DMS79 treated with DMSO at 0.1 percent for 48 hours (cell line): ENCODE data around the gene CCDC92.
"Not testable (repeated sequence)": the region's sequence is repeated elsewhere in the genome, so short reads cannot be mapped to it uniquely, and the experiment has no call there.

Experiments
- DNase-seq: peaks from one replicate; lab custom pipeline; 2025; lab: John Stamatoyannopoulos, UW

Gene CCDC92

GRCh38 chr12:123936956-123937706 lies 35.5 kb downstream of the CCDC92 start:
- DNase-seq: no peak

DNA sequence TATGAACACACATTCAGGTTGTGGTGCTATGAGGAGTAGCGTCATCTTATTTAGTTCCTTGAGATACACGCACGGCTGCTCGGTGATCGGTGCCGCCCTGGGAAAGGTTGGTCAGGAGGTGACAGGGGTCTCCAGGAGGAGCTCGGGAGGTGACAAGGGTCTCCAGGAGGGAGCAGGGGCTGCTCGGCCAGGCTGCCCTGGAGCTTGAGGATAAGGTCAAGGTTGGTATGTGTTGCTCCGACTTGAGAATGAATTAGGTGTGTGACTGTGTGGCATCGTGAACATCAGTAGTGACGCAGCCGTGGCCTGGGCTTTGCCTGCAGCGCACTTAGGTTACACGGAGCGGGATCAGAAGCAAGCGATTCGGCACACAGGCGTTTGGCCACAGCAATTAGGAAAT lies 36.2 kb downstream of the CCDC92 start:
- DNase-seq: no peak

GRCh38 chr12:123935956-123936355 lies 36.7 kb downstream of the CCDC92 start:
- DNase-seq: no peak

DNA sequence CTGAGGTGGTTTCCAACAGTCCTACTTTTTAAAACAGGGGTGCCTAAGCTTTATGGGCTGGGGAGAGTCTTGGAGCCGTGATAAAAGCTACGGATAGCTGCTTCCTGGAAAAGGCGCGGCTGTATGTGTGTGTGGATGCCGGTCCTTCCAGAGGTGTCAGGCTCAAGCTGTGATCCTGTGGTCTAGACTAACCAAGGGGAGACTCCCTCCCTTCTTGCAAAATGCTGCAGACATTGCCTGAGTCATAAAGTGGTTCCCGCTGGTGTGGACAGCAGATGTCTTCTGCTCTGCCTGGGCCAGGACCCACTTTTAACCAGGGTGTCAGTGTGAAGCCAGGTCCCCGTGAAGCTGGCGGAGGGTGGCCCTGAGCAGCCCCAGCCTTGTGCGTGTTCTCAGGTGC lies 37.8 kb downstream of the CCDC92 start:
- no peak for DNase-seq

DNA sequence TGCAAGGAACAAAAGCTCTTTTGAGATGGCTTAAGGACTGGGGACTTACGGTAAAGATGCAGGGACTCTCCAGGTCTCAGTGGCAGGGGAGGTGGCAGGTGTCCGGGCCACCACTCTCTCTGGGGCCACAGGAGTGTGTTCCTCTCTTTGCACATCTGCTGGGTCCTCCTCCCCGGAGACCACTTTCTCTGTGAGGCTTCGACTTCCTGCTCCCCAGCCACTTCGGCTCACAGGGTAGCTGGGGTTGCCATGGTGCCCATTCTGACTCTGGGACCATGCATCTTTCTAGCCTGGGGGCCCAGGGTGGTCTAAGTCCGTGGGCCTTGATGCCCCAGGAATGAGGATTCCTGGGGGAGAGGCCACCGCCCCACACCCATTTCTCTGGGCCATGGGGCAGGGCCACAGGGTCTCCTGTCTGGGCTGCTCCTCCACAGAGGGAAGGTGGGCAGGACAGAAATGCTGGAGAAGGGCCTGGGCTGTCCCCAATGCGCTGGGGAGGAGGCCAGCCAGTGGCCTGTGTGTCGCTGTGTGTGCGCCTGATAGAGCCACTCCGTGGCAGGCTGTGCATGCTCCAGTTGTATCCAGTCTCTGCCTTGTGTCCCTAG lies 38.5 kb downstream of the CCDC92 start:
- DNase-seq: no peak

- DNase-seq: no peak
Measured at GRCh38 chr12:123933214-123933613, 39.4 kb downstream of the CCDC92 start.

- peak; percentile 57 for DNase-seq
Measured at GRCh38 chr12:123931686-123932321, 40.8 kb downstream of the CCDC92 start.

DNA sequence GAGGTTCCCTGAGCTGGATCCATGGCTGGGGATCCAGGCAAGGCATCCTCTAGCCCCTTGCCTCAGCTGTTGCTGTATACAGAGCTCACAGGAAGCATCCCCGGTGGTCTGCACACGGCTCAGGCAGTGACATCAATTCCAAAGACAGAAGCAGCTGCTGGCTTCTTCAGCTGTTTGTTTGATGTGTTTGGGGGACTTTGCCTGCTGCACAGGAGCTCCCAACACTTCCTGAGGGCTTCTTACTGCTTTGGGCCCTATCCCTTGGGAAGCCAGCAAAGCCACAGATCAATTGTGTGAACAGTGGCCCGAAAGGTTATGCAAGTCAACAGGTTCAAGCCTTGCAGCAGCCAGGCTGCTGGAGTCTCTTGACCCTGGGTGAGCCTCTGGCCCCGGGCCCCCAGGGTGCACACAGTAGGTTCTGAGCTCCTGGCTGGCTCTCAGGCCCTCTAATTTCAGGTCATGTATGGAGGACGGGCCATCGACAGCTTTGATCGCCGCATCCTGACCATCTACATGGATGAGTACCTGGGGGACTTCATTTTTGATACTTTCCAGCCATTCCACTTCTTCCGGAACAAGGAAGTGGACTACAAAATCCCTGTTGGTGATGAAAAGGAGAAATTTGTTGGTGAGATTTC lies 42.6 kb downstream of the CCDC92 start:
- DNase-seq: no peak

DNA sequence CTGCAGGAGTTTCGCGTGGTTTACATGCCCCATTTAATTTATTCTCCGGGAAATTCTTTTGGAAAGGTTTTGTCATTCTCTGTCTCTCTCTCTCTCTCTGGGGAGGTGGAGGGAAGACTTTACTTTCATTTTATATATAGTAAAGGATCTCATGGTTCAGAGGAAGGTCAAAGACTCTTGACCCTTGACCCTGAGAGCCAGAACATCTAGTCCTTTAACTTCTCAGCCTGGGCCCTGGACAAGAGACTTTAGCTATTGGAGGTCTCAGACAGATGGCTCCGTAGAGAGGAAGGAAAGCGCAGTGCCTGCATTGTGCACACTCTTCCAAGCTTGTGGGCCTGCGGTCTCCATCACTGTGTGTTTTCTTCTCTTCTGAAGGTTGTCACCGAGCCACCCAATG lies 43.7 kb downstream of the CCDC92 start:
- DNase-seq: no peak

- DNase-seq: peak; percentile 67
Measured at GRCh38 chr12:123928274-123928865, 44.3 kb downstream of the CCDC92 start.

GRCh38 chr12:123924539-123924938 lies 48.1 kb downstream of the CCDC92 start:
- DNase-seq: no peak

GRCh38 chr12:123923927-123924326 lies 48.7 kb downstream of the CCDC92 start:
- DNase-seq: no peak

GRCh38 chr12:123923038-123923437 lies 49.6 kb downstream of the CCDC92 start:
- DNase-seq: no peak

DNA sequence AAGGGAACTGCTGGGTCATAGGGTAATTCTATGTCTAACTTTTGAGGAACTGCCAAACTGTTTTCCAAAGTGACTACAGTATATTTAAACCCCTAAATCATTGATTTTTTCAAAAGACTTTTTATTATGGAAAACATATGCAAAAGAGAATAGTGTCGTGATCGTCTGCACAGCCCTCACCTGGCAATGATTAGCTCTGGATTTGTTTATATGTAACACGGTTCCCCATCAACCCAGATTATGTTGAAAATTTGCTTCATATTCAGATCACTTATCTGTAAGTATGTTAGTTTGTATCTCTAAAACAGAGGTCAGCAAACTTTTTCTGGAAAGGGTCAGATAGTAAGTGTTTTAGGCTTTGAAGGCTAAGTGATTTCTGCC lies 52.7 kb downstream of the CCDC92 start:
- DNase-seq: no peak

DNA sequence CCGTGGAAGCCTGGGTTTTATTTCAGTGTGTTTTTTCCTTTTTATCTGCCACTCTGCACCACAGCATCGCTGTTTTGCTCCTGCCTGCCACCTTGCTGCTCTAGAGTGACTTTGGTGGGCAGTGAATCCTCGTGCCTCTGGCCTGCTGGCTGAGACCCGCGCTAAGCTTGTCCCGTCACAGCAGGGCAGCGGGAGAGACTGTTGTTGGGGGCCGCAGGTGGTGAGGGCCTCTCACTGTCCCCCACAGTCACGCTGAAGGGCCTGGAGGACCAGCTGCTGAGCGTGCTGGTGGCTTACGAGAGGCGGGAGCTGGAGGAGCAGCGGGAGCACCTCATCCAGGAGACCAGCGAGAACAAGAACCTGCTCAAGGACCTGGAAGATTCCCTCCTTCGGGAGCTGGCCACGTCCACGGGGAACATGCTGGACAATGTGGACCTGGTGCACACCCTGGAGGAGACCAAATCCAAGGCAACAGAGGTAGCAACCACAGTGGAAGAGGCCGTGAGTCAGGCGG lies 55.2 kb downstream of the CCDC92 start:
- no peak for DNase-seq

DNA sequence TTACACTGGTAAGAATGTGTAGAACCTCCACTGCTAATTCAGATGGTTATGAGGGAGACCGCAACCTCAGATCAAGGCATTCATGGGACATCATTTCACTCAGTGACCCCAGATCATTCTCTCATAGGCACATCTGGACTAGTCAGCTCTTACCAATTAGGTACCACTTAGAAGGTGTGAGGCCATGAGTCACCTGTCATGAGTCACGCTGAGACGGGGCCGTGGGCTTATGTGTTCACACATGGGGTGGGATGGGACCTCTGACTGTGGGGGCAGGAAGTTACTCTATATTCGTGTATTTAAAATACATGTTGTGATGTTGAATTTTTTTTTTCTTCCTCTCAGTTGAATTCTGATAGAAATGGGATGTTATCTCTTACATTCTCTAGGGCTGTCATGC lies 55.9 kb downstream of the CCDC92 start:
- DNase-seq: no peak

DNA sequence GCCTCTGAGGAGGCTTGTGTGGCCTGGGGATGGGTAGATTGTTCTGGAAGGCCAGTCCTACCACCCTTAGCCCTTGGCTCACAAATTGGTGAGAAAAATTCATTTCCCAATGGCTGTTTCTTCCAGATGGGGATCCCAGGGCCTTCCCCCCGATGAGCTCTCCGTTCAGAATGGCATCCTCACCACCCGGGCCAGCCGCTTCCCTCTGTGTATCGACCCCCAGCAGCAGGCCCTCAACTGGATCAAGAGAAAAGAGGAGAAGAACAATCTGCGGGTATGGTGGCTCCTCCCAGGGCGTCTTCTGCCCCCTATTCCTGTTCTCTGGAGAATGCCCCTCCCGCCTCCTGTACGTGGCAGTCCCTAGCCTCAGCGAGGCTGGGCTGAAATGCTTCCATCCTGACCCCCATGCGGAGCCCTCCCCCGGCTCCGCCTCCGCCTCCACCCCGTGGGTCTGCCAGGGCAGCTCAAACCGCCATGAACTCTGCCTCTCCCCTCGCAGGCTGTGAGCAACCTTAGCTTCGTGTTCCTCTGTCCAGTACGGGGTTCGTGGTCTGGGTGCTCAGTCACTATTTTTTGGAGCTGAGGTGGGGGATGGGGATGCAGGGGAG lies 57.8 kb downstream of the CCDC92 start:
- DNase-seq: no peak

DNA sequence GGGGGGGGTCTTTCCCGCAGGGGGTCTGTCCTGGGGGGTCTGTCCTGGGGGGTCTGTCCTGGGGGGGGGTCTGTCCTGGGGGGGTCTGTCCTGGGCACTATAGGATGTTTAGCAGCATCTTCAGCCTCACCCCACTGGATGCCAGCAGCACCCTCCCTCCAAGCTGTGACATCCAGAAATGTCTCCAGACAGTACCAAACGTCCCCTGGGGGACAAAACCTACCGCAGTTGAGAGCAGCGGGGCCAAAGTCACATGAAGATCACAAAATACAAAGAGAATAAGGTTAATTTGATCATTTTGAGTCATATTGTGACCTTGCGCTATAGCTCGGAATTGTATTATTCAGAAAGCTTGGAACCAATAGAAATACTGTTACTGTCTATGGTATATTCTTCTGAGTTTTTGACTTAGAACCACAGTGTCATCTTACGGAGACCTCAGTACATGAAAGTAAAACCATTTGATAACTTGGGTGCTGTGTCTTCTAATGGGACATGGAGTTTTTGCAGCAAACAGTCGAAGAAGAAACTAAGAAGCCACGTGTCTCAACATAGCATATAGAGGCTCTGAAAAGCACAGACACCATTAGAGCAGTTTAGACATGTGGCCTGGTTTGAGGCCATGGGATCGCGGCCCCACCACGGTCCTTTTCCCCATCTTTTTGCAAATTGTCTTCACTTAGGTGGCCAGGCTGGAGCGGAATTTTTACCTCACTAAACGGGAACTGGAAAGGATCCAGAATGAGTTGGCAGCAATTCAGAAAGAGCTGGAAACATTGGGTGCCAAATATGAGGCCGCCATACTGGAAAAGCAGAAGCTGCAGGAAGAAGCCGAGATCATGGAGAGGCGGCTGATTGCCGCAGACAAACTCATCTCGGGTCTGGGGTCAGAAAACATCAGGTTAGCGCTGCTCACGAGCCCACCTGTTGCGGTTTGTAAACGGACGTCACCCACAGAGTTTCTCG lies 59.9 kb downstream of the CCDC92 start:
- DNase-seq: peak; percentile 31

GRCh38 chr12:123911672-123912409 lies 60.8 kb downstream of the CCDC92 start:
- DNase-seq: not testable (repeated sequence)

DNA sequence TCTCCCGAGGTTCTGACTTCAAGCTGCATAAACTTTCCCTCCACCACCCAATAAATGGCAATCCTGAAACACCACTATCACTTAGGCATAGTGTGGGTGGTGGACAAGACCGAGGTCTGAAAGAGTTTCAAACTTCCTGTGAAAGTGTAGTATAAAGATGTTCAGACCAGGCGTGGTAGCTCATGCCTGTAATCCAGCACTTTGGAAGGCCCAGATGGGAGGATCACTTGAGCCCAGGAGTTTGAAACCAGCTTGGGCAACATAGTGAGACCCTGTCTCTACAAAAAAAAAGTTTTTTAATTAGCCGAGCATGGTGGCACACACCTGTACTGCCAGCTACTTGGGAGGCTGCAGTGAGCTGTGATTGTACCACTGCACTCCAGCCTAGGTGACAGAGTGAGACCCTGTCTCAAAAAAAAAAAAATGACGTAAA lies 61.9 kb downstream of the CCDC92 start:
- DNase-seq: no peak
